Upper lobe of left lung (tissue), 4 donors: ENCODE measurements around the gene PRAME.

ENCODE experiments used
- EP300 ChIP-seq, 4 donors: sonication (generic); formaldehyde crosslinking; IDR thresholded peaks; one replicate each; pipeline ENCODE4 v1.5.1; 2017; ENCODE audit warnings: antibody characterized with exemption in 4 of 4, control low read depth in 2 of 4
- POLR2A ChIP-seq, 4 donors: fragments of 450-650 bp; IDR thresholded peaks; one replicate each; pipeline ENCODE4 v1.5.1; 2016 to 2017; ENCODE audit warnings: antibody characterized with exemption in 4 of 4, mild to moderate bottlenecking in 2 of 4
- TF ChIP-seq, protein P1 (sequence below), 6 experiments: fragments of 450-650 bp in 4 of 6; fragments of 200-600 bp in 2 of 6; sonication (generic) in 2 of 6; IDR thresholded peaks; one replicate each; pipeline ENCODE4 v1.5.1; 2016 to 2019; ENCODE audit warnings: antibody characterized with exemption in 6 of 6

DNA sequence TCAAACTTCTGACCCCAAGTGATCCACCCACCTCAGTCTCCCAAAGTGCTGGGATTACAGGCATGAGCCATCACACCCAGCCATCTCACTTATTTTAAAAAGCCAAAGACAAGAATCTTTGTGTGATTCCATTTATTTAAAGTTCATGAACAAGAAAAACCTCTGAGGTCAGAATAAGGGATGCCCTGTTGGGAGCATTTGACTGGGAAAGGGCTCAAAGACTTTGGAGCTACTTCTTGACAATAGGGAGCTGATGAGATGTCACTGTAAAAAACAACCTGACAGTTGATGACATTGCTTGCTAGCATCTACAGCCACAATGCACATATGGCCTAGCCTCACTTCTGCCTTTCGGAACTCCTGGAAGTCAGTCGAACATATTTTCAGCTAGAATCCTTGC is 45.4 kb downstream of the PRAME start:
- TF ChIP-seq, protein P1, sequence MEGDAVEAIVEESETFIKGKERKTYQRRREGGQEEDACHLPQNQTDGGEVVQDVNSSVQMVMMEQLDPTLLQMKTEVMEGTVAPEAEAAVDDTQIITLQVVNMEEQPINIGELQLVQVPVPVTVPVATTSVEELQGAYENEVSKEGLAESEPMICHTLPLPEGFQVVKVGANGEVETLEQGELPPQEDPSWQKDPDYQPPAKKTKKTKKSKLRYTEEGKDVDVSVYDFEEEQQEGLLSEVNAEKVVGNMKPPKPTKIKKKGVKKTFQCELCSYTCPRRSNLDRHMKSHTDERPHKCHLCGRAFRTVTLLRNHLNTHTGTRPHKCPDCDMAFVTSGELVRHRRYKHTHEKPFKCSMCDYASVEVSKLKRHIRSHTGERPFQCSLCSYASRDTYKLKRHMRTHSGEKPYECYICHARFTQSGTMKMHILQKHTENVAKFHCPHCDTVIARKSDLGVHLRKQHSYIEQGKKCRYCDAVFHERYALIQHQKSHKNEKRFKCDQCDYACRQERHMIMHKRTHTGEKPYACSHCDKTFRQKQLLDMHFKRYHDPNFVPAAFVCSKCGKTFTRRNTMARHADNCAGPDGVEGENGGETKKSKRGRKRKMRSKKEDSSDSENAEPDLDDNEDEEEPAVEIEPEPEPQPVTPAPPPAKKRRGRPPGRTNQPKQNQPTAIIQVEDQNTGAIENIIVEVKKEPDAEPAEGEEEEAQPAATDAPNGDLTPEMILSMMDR (IDR thresholded peaks at IDR 0.05): no peak
- TF ChIP-seq EP300 (IDR thresholded peaks at IDR 0.05) (no peak), POLR2A (IDR thresholded peaks at IDR 0.05) (no peak)
